ENCODE results near the gene CALHM3.

Gene CALHM3

DNA sequence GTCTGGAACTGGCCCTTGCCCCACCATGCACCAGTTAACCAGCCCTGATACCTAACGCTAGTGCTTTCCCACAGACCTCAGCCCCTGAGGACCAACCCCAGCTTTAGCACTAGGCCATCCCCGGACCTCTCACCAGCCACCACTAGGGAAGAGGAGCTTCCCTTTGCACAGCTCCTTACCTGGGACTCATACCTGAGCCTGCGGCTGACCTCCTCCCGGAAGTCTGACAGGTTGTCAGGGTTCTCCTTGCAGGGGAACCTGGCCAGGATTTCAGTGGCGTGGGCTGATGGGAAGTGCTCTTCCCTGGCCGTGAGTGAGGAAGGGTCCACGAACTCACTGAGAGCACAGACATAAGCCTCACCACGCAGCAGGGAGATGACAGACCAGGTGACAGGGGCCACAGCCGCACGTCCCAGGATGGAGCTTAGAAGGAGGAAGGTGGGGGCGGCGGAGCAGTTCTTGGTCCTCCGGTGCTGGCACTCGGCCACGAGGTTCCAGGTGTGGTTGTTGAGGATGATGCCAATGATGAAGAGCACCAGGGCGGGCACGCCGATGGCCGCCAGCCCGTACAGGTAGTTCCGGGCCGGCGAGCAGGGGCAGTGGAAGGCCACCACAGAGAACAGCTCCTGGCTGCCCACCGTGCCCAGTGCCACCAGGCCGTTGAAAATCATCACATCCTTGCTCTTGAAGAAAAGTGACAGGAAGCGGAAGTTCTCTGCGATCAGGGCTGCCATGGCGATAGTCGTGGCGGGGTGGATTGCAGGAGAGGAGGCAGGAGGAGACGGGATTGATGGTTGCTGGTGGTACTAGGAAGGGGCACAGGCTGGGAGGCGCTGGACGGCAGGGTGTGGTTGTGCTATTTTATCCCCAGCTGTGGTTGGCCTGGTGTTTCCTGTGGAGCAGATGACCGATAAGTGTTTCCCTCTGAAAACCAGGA is 29.6 kb downstream of the CALHM3 start:
- DNase-seq (ENCODE audit: low read depth) = no peak
- TF ChIP-seq, protein P1, sequence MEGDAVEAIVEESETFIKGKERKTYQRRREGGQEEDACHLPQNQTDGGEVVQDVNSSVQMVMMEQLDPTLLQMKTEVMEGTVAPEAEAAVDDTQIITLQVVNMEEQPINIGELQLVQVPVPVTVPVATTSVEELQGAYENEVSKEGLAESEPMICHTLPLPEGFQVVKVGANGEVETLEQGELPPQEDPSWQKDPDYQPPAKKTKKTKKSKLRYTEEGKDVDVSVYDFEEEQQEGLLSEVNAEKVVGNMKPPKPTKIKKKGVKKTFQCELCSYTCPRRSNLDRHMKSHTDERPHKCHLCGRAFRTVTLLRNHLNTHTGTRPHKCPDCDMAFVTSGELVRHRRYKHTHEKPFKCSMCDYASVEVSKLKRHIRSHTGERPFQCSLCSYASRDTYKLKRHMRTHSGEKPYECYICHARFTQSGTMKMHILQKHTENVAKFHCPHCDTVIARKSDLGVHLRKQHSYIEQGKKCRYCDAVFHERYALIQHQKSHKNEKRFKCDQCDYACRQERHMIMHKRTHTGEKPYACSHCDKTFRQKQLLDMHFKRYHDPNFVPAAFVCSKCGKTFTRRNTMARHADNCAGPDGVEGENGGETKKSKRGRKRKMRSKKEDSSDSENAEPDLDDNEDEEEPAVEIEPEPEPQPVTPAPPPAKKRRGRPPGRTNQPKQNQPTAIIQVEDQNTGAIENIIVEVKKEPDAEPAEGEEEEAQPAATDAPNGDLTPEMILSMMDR (IDR thresholded peaks at IDR 0.05; ENCODE audit: low read length, missing control alignments) = no peak
- H3K4me3 ChIP-seq (replicated peaks; ENCODE audit: low read depth, low read length) = peak overlapping the region; percentile 10

DNA sequence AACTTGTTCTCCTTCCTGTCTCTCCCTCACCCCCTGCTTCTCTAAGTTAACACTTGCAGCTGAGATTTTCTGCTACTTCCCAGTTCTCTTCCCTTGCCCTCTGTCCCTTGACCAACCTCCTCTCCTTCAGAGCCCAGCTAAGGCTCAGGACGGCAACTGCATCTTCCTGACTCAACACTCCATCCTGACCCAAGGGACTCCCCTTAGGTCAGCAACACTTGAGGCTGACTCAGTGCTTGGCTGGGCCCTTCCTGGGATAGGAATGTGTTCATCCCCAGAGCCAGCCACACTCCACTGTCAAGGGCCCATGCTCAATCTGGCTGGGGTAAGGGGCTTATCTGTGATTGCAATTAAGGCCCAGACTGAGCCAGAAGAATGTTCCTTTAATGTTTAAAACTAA is 30.3 kb downstream of the CALHM3 start:
- DNase-seq (ENCODE audit: low read depth) = peak; percentile 80
- no peak overlapping the region for H3K4me3 ChIP-seq (replicated peaks; ENCODE audit: low read depth, low read length)
- TF ChIP-seq, protein P1 (IDR thresholded peaks at IDR 0.05; ENCODE audit: low read length, missing control alignments) = no peak

DNA sequence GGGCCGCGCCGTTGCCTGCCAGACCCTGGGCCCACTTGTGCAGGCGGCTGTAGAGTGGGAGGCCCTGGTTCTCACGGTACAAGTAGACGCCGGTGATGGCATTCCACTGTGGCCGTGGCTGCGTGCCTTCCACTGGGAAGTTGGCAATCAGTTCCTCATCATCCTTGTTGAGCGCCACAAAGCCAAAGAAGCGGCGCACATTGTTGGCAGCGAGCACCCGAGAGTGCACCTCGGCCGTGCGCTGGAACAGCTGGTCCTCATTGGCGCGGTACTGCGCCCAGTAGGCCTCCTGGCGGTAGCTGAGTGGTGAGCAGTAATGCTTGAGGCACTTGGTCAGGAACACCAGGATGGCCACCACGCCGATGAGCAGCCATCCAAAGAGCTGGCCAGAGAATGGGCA is 31.9 kb downstream of the CALHM3 start:
- TF ChIP-seq, protein P1 (IDR thresholded peaks at IDR 0.05; ENCODE audit: low read length, missing control alignments) = no peak

DNA sequence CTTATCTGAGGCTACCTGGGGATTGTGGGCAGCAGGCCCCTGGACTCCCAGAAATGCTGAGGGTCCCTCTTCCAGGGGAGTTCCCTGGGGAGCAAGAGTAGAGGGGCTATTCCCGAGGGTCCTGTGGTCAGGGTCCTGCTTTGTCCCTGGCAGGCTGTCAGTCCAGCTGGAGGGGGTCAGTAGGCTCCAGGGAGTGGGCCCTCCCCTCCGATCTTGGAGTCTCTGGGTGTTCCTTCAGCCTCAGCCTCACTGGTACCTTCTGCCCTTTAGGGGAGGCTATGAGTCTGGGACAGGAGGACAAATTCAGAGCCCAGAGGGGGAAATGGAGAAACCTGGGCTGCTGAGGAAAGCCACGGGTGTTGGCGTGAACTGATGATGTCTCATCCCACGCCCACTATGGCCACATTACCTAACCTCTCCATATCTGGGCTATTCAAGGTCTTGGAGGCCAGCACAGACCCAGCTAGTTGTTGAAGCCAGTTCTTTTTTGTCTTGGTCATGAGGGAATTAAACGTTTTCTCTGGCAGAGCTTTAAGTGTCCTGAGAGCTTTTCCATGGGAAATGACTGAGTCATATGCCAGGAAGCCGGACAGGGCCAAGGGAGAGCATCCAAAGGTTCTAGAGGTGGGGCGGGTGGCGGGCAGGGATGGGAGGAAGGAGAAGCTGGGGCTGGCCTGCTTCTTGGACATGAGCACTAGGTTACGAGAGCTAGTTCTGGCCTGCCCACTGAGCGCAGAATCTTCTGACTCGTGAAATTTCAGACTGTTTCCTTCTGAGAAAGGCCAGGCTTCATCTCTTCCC is 33.1 kb downstream of the CALHM3 start:
- DNase-seq (ENCODE audit: low read depth) = peak; percentile 81
- TF ChIP-seq, protein P1 (IDR thresholded peaks at IDR 0.05; ENCODE audit: low read length, missing control alignments) = no peak
- H3K4me3 ChIP-seq (replicated peaks; ENCODE audit: low read depth, low read length) = no peak overlapping the region

More for the DNA sequence above, 31.9 kb downstream of the CALHM3 start:
- no peak overlapping the region for H3K4me3 ChIP-seq (replicated peaks; ENCODE audit: low read depth, low read length)
- DNase-seq (ENCODE audit: low read depth) = no peak

DNA sequence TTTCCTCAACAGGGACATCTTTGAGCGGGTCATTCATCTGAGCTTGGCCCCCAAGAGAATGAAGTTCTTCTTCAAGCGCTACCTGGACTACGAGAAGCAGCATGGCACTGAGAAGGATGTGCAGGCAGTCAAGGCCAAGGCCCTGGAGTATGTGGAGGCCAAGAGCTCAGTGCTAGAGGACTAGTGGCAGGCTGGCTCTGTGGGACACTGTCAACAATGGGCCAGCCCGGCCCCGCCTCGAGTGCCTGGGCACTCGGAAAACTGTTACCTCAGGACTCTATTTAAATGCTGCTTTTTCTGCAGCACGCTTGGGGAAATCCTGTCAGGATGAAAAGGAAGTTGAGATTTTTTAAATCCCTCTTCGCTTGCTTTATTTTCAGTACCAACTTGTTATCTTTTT is 33.7 kb downstream of the CALHM3 start:
- H3K4me3 ChIP-seq (replicated peaks; ENCODE audit: low read depth, low read length) = no peak overlapping the region
- TF ChIP-seq, protein P1 (IDR thresholded peaks at IDR 0.05; ENCODE audit: low read length, missing control alignments) = no peak
- no peak for DNase-seq (ENCODE audit: low read depth)

DNA sequence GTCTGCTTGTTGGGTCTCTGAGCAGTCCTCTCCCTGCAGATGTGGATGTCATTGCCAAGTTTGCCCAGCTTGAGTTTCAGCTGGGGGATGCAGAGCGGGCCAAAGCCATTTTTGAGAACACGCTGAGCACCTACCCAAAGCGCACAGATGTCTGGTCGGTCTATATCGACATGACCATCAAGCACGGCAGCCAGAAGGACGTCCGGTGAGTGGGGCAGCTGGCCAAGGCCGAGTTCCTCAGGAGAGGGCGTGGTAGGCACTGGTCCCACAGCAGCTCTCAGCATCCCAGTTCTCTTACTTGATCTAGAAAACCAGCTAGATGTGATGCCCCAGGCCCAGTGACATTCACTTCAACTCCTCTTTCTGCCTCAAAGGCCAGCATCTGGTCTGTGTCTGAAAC is 34.6 kb downstream of the CALHM3 start:
- DNase-seq (ENCODE audit: low read depth) = no peak
- TF ChIP-seq, protein P1 (IDR thresholded peaks at IDR 0.05; ENCODE audit: low read length, missing control alignments) = no peak

More for the DNA sequence above, 34.6 kb downstream of the CALHM3 start:
- no peak overlapping the region for H3K4me3 ChIP-seq (replicated peaks; ENCODE audit: low read depth, low read length)
